Skeletal muscle cell (primary cell): ENCODE measurements around the gene ZBTB18.
A peak's percentile ranks its signal among the peaks of the same experiment; 100 is the strongest.
"Not testable (repeated sequence)": the region's sequence is repeated elsewhere in the genome, so short reads cannot be mapped to it uniquely, and the experiment has no call there.

Experiments
- DNase-seq: peaks from one replicate; pipeline ENCODE4 v3.0.0-alpha.2; 2010; ENCODE audit warnings: low read depth
- H3K4me3 ChIP-seq: 2 replicates; pipeline ENCODE4 v1.5.1; 2011; ENCODE audit warnings: low read depth, mild to moderate bottlenecking, control low read depth, low read length, moderate library complexity

ZBTB18 gene

DNA sequence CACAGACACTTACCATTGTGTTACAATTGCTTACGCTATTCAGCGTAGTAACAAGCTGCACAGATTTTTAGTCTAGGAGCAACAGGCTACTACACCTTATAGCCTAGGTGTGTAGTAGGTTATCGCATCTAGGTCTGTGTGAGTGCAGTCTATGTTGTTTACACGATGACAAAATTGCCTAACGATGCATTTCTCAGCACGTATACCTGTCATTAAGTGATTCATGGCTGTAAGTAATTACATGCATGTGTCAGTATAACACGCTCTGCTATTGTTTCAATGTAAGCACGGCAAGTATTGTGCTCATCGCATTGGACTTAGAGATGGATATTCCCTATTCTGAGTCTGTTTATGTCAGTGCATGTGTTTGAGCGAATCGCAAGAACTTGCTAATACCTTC lies 15.7 kb upstream of the ZBTB18 start:
- DNase-seq = no peak

GRCh38 chr1:244037252-244037651 lies 13.8 kb upstream of the ZBTB18 start:
- no peak overlapping the region for H3K4me3 ChIP-seq
- DNase-seq = no peak

More for the DNA sequence above, 15.7 kb upstream of the ZBTB18 start:
- H3K4me3 ChIP-seq = no peak overlapping the region

DNA sequence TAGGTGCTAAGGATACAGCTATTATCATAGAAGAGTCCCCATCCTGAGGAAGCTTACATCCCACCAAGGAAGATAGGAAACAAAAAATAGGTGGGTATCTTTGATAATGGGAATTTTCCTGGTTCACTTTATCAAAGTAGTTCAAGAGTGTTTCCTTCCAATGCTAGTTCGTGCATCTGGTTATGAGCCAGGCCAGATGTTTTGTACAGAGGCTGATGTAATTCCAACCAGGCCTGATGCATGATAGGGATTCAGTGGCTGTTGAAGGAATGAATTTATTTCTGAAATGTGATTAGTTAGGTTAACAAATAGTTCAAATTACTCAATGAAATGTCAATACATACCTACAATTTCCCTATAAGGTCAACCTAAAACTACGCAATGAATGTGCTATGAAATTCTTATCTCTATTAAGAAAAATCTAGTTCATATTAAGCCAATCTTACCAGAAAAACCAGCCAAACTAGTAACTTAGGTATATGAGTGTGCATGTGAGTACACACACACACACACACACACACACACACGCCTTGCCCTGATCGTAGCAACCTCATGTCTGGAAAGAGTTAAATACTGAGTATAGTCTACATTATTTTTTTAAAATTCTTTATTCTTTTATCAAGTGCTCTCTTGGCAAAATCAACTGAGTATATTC lies 9.5 kb upstream of the ZBTB18 start:
- H3K4me3 ChIP-seq = no peak overlapping the region
- no peak for DNase-seq

DNA sequence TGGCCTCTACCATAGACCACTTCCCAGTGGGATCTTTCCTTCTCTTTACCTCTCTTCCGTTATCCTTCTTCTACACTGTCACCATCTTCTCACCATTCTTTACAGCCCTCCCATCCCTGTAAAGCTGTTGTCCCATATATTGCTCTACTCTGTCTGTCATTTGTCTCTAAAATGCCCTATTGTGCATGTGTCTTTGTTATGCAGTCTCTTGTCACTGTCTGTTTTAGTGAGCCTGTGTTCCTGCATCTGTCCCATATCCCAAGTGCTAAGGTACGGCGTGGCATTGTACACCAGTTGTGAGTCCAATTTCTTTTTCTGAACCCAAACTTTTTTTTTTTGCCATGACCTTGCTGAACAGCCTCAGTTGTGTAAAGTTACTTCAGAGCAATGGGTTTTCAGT lies 8.8 kb upstream of the ZBTB18 start:
- no peak for DNase-seq
- no peak overlapping the region for H3K4me3 ChIP-seq

DNA sequence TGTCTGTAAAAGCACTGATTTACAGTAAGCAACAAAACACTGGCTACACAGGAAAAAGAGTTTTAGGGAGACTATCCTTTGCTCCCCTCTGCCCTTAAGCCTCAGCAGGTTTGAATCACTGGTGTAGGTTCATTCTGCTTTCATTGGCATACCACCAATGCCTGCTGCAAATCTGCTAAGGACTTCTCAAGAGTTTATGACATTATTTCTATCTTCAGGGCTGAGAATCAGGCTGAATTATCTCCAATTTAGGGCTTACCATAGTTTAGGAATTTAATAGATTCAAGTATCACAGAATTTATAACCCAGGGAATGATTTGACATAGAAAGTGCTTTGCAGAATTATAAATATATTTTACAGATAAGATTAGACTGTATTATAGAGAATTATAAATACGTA lies 6.7 kb upstream of the ZBTB18 start:
- H3K4me3 ChIP-seq = no peak overlapping the region
- no peak for DNase-seq

GRCh38 chr1:244046254-244046653 lies 4.8 kb upstream of the ZBTB18 start:
- not testable (repeated sequence) for DNase-seq, H3K4me3 ChIP-seq

DNA sequence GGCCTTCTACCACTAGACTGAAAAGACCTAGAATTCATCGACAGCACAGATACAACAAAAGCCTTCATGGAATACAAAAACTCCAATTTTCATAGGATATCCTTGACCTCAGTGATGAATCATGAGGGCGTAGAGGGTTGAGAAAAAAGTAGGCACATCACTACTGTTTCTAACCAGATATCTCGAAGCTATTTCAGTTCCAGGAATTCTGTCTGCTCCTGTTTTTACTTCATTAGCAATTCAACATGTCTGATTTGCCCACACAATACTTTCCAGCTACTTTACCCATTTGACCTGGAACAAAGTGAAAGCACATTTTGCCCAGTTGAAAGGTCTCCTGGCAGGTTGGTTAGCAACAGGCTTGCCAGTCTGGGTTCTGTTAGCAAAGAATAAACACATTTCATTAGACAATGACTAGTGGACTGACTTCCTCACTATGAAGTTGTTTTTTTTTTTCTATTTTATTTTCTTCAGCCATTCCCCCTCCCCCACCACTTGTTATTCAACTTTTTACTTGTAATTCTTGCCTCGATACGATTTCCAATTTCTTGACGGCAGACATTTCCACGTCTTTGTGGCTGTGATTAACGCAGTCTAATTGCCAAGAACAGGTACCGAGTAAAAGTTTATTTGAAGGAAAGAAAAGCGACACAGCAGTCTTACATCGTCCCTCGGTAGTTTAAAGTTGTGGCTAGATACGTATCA lies 4.0 kb upstream of the ZBTB18 start:
- peak overlapping the region; percentile 86 for H3K4me3 ChIP-seq
- no peak for DNase-seq

GRCh38 chr1:244047621-244048255 lies 3.3 kb upstream of the ZBTB18 start:
- DNase-seq = no peak

DNA sequence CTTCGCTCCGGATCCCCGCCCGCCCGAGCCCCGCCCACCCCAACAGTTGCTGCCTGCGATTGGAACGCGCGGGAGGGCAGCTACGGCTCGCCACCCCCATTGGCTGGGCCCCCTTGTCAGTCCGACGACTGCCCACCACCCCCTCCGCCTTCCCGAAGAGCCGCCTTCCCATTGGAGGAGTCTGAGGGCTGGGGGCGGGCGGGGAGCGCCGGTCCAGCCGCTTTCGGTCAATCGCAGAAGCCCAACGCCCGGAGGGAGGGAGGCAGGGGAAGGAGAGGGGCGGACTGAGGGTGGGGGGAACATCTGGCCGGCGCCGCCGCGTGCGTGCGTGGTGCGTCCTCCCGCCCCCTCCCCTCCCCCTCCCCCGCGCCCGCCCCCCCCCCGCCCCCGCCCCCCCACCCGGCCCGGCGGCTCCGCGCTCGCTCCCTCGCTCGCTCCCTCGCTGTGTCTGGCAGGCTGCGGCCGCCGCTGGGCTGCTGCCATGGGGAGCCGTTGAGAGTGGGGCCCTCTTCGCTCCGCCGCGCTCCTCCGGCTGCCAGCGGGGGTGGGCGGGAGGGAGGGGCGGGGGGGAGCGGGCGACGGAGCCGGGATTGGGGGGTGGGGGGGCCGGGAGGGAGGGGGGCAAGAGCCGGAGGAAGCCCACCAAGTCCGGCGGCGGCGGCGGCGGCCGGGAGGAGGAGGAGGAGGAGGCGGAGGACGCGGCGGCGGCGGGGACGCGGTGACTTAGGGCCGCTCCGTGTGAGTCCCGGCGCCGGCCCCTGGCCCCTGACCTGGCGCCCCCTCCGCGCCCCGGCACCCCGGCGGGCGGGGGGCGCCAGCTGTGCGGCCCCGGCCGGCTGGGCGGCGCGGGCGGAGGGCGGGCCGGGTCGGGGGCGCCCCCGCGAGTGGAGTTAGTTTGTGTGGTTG lies 2.6 kb upstream of the ZBTB18 start:
- H3K4me3 ChIP-seq = peak overlapping the region; percentile 86
- DNase-seq = peak; percentile 99

More at GRCh38 chr1:244047621-244048255, 3.3 kb upstream of the ZBTB18 start:
- H3K4me3 ChIP-seq = peak overlapping the region; percentile 86

DNA sequence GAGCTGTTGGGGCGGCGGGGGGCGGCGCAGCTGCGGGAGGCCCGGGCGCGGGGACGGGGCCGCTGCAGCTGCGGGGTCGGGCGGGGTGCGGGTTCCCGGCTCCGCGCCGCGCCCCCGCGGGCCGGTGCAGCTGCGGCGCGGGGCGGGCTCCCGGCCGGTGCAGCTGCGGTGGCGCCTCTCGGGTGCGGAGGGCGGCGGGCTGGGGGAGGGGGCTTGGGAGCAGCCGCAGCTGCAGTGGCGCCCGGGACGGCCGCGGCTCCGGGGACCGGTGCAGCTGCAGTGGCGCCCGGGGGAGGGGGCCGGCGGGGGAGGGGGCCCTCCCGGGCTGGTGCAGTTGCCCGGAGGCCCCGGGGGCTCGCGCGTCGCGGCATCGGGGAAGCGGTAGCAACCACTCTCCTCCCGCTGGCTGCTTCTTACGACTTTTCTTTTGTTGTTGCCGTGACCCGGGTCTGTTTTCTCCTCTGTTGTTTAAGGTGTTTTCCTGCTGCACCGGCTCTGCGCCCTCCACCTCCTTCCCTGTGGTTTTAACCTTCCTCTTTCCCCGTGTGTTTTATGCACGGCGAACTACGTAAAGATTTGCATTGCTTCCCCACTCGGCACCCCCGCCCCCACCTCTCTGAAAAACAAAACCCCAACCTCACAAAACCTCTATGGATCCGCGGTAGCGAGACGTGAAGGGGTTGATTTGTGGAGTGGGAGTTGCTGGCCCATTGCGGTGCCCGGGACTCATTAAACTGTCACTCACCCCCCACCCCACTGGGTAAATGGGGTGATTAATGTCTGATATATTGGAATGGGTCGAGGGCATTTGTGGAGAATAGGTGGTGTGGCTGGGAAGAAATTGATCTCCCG lies 1.7 kb upstream of the ZBTB18 start:
- DNase-seq = no peak
- peak overlapping the region; percentile 64 for H3K4me3 ChIP-seq

DNA sequence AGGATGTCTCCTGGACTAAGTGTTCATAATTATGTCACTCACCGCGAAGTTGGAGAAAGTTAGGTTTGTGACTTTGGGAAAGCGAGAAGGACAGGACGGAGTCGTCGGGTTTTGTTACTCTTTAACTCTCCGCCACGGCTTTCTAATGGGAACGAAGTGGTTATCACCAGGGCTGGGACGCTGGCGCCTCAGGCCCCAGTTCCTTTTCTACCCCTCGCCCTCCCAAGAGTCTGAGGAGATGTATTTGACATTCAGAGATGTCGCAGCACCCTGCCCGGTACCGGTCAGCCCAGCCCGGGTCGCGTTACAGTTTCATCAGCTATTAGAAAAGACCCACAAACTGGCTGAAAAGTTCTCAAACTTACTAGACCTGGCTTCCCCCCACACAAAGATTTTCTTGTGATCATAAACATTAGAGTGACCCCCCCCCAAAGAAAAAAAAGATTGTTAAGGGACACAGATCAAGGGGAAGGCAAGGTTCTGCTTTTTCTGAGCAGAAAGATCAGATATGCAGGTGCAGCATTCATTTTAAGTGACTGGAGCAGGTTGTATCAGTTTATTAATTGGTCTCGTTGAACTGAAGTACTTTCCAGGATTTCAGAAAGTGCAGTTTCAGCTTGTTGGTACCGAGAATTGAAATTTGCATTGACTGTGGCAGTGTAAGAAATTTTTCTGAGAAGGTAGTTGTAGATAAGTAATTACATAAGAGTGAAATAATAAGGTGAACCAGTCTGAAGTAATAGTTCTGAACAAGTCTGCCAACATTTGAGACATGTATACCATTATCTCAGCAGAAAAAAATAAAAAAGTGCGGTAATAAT lies 859 bp upstream of the ZBTB18 start:
- DNase-seq = no peak
- H3K4me3 ChIP-seq = peak overlapping the region; percentile 64

GRCh38 chr1:244052016-244052727 lies 1.1 kb downstream of the ZBTB18 start:
- H3K4me3 ChIP-seq = peak overlapping the region; percentile 17
- no peak for DNase-seq

GRCh38 chr1:244052728-244053312 lies 1.7 kb downstream of the ZBTB18 start:
- DNase-seq = no peak
- peak overlapping the region; percentile 17 for H3K4me3 ChIP-seq

DNA sequence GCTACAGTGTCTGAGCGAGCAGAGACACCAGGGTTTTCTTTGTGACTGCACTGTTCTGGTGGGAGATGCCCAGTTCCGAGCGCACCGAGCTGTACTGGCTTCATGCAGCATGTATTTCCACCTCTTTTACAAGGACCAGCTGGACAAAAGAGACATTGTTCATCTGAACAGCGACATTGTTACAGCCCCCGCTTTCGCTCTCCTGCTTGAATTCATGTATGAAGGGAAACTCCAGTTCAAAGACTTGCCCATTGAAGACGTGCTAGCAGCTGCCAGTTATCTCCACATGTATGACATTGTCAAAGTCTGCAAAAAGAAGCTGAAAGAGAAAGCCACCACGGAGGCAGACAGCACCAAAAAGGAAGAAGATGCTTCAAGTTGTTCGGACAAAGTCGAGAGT lies 2.7 kb downstream of the ZBTB18 start:
- no peak overlapping the region for H3K4me3 ChIP-seq
- no peak for DNase-seq

- H3K4me3 ChIP-seq = no peak overlapping the region
- DNase-seq = no peak
These were observed 3.3 kb downstream of the ZBTB18 start for GRCh38 chr1:244054247-244054923.

- no peak for DNase-seq
- H3K4me3 ChIP-seq = no peak overlapping the region
These were observed 3.8 kb downstream of the ZBTB18 start for GRCh38 chr1:244054924-244055263.

GRCh38 chr1:244056577-244056976 lies 5.5 kb downstream of the ZBTB18 start:
- no peak overlapping the region for H3K4me3 ChIP-seq
- DNase-seq = no peak
